HepG2 (cell line): Measurements from ENCODE around the gene HOXA10. TPM values are rescaled to one million over a fixed set of nuclear protein-coding genes. Genes with fewer than 3 reads are reported as not detected.

Experiments
- DR1 ChIP-seq: sonication (generic); formaldehyde crosslinking; IDR thresholded peaks from 2 replicates; pipeline ENCODE4 v1.8.0; 2021; ENCODE audit warnings: mild to moderate bottlenecking, missing genetic modification reagents, inconsistent platforms
- GABPB1 ChIP-seq: IDR thresholded peaks from 2 replicates; pipeline ENCODE4 v1.6.1; 2016; ENCODE audit warnings: mild to moderate bottlenecking, missing genetic modification reagents, moderate library complexity, missing compliant biosample characterization
- HNF1A ChIP-seq, 2 experiments: sonication (generic) in 1 of 2; formaldehyde crosslinking in 1 of 2; IDR thresholded peaks; 2 replicates each; pipeline versions ENCODE4 v1.4.0 to v1.6.1; 2016 to 2020; ENCODE audit warnings: borderline replicate concordance in 1 of 2, low read depth in 1 of 2, mild to moderate bottlenecking in 1 of 2, missing genetic modification reagents in 1 of 2
- KDM5B ChIP-seq: sonication (generic); formaldehyde crosslinking; IDR thresholded peaks from 2 replicates; pipeline ENCODE4 v1.4.0; 2020; ENCODE audit warnings: missing genetic modification reagents, mild to moderate bottlenecking, borderline replicate concordance
- MEIS1 ChIP-seq: sonication (generic); formaldehyde crosslinking; IDR thresholded peaks from 2 replicates; pipeline ENCODE4 v1.9.0; 2021; ENCODE audit warnings: mild to moderate bottlenecking, missing genetic modification reagents, moderate library complexity, borderline replicate concordance
- MXD4 ChIP-seq: IDR thresholded peaks from 2 replicates; pipeline ENCODE4 v1.6.1; 2016; ENCODE audit warnings: mild to moderate bottlenecking, missing biosample characterization, missing genetic modification reagents
- SALL1 ChIP-seq: sonication (generic); formaldehyde crosslinking; IDR thresholded peaks from 2 replicates; pipeline ENCODE4 v1.8.0; 2022; ENCODE audit warnings: mild to moderate bottlenecking, missing genetic modification reagents
- SKIL ChIP-seq: sonication (generic); formaldehyde crosslinking; IDR thresholded peaks from 2 replicates; pipeline ENCODE4 v1.8.0; 2022; ENCODE audit warnings: missing genetic modification reagents, mild to moderate bottlenecking, moderate library complexity, borderline replicate concordance
- STAG1 ChIP-seq: sonication (generic); formaldehyde crosslinking; IDR thresholded peaks from 2 replicates; pipeline ENCODE4 v1.4.0; 2020; ENCODE audit warnings: missing genetic modification reagents
- TEAD3 ChIP-seq: optimal IDR thresholded peaks from 2 replicates; pipeline ENCODE3; 2016; ENCODE audit warnings: borderline replicate concordance
- ZNF501 ChIP-seq: sonication (generic); formaldehyde crosslinking; IDR thresholded peaks from 2 replicates; pipeline ENCODE4 v1.5.1; 2020; ENCODE audit warnings: mild to moderate bottlenecking, moderate library complexity, missing genetic modification reagents
- ZSCAN20 ChIP-seq: sonication (generic); formaldehyde crosslinking; IDR thresholded peaks from 2 replicates; pipeline ENCODE4 v1.4.0; 2020; ENCODE audit warnings: missing genetic modification reagents, mild to moderate bottlenecking, borderline replicate concordance
- polyA plus RNA-seq, 8 experiments: library from polyadenylated mRNA; depleted of rRNA in 3 of 8; stranded (reverse) in 7 of 8; unstranded in 1 of 8; fragments of >200 nt; fragmentation: Illumina TruSeq in 4 of 8; extraction: Trizol in 4 of 8; gene quantifications; 2 replicates each; pipeline versions ENCODE4 v1.2.1 to v1.2.3, GENCODE V29; 2011 to 2016; ENCODE audit warnings: low read depth in 4 of 8, missing spikeins in 1 of 8, mixed read lengths in 1 of 8; ENCODE audit not compliant: insufficient read depth in 1 of 8
- total RNA-seq, 5 experiments: library from RNA; depleted of rRNA; stranded (reverse); fragments of >200 nt; fragmentation: Illumina TruSeq; extraction: Trizol; gene quantifications; 2 replicates each; pipeline ENCODE4 v1.2.3, GENCODE V29; 2016; ENCODE audit warnings: low read depth in 1 of 5
- TF ChIP-seq, protein P1 (sequence below): sonication (generic); formaldehyde crosslinking; IDR thresholded peaks from 2 replicates; pipeline ENCODE4 v1.4.0; 2020; ENCODE audit warnings: missing genetic modification reagents

Gene HOXA10
- total and polyA plus RNA-seq, 2 of the 13 experiments (the other 11 are each of a cell fraction or from before 2014, with no cell fraction given) = not detected

- TF ChIP-seq, protein P1, sequence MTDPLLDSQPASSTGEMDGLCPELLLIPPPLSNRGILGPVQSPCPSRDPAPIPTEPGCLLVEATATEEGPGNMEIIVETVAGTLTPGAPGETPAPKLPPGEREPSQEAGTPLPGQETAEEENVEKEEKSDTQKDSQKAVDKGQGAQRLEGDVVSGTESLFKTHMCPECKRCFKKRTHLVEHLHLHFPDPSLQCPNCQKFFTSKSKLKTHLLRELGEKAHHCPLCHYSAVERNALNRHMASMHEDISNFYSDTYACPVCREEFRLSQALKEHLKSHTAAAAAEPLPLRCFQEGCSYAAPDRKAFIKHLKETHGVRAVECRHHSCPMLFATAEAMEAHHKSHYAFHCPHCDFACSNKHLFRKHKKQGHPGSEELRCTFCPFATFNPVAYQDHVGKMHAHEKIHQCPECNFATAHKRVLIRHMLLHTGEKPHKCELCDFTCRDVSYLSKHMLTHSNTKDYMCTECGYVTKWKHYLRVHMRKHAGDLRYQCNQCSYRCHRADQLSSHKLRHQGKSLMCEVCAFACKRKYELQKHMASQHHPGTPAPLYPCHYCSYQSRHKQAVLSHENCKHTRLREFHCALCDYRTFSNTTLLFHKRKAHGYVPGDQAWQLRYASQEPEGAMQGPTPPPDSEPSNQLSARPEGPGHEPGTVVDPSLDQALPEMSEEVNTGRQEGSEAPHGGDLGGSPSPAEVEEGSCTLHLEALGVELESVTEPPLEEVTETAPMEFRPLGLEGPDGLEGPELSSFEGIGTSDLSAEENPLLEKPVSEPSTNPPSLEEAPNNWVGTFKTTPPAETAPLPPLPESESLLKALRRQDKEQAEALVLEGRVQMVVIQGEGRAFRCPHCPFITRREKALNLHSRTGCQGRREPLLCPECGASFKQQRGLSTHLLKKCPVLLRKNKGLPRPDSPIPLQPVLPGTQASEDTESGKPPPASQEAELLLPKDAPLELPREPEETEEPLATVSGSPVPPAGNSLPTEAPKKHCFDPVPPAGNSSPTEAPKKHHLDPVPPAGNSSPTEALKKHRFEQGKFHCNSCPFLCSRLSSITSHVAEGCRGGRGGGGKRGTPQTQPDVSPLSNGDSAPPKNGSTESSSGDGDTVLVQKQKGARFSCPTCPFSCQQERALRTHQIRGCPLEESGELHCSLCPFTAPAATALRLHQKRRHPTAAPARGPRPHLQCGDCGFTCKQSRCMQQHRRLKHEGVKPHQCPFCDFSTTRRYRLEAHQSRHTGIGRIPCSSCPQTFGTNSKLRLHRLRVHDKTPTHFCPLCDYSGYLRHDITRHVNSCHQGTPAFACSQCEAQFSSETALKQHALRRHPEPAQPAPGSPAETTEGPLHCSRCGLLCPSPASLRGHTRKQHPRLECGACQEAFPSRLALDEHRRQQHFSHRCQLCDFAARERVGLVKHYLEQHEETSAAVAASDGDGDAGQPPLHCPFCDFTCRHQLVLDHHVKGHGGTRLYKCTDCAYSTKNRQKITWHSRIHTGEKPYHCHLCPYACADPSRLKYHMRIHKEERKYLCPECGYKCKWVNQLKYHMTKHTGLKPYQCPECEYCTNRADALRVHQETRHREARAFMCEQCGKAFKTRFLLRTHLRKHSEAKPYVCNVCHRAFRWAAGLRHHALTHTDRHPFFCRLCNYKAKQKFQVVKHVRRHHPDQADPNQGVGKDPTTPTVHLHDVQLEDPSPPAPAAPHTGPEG (CRISPR knock-in tag) = peak; percentile 98
- TF ChIP-seq ZNF501 (CRISPR knock-in tag) (peak; percentile 43; the same call in 1 of the 2 replicates), TEAD3 (CRISPR knock-in tag) (peak; percentile 20), MEIS1 (CRISPR knock-in tag) (peak; percentile 54; the same call in 1 of the 2 replicates), STAG1 (CRISPR knock-in tag) (0 out of 2 replicates have a peak, but pooled peaks have one; percentile 11), SKIL (CRISPR knock-in tag) (no peak), GABPB1 (CRISPR knock-in tag) (peak; percentile 37; the same call in 1 of the 2 replicates), KDM5B (CRISPR knock-in tag) (peak; percentile 50; the same call in 1 of the 2 replicates), ZSCAN20 (no peak), DR1 (no peak), MXD4 (no peak), SALL1 (CRISPR knock-in tag) (0 out of 2 replicates have a peak, but pooled peaks have one; percentile 11), HNF1A (IDR thresholded peaks at IDR 0.05; ENCODE audit: low read depth) (peak; percentile 20; the same call in 1 of the 2 replicates), HNF1A (CRISPR knock-in tag; IDR thresholded peaks at IDR 0.05; ENCODE audit: borderline replicate concordance) (peak; percentile 32; the same call in 1 of the 2 replicates)
Measured at GRCh38 chr7:27179503-27180430, 5.6 kb upstream of the HOXA10 start (continued).
